ENCODE results near the gene HOXA2.

Gene HOXA2

GRCh38 chr7:27124902-27125689 lies 22.6 kb upstream of the HOXA2 start:
- DNase-seq (ENCODE audit: low read depth in 2 of 2) = no peak

GRCh38 chr7:27124096-27124901 lies 21.8 kb upstream of the HOXA2 start:
- no peak for DNase-seq (ENCODE audit: low read depth in 2 of 2)

GRCh38 chr7:27123477-27124053 lies 21.1 kb upstream of the HOXA2 start:
- DNase-seq (ENCODE audit: low read depth in 2 of 2) = no peak

GRCh38 chr7:27123007-27123476 lies 20.6 kb upstream of the HOXA2 start:
- DNase-seq (ENCODE audit: low read depth in 2 of 2) = no peak

- DNase-seq (ENCODE audit: low read depth in 2 of 2) = no peak
Observed at GRCh38 chr7:27122077-27122910, 19.8 kb upstream of the HOXA2 start.

- no peak for DNase-seq (ENCODE audit: low read depth in 2 of 2)
Observed at GRCh38 chr7:27121684-27122076, 19.2 kb upstream of the HOXA2 start.

- DNase-seq (ENCODE audit: low read depth in 2 of 2) = no peak
Observed at GRCh38 chr7:27119412-27119911, 17.0 kb upstream of the HOXA2 start.

- no peak for DNase-seq (ENCODE audit: low read depth in 2 of 2)
Observed at GRCh38 chr7:27118580-27118979, 16.1 kb upstream of the HOXA2 start.

GRCh38 chr7:27117887-27118491 lies 15.5 kb upstream of the HOXA2 start:
- DNase-seq (ENCODE audit: low read depth in 2 of 2) = no peak

- DNase-seq (ENCODE audit: low read depth in 2 of 2) = no peak
Observed at GRCh38 chr7:27116962-27117886, 14.7 kb upstream of the HOXA2 start.

- no peak for DNase-seq (ENCODE audit: low read depth in 2 of 2)
Observed at GRCh38 chr7:27116031-27116961, 13.8 kb upstream of the HOXA2 start.

GRCh38 chr7:27115221-27116026 lies 12.9 kb upstream of the HOXA2 start:
- DNase-seq (ENCODE audit: low read depth in 2 of 2) = no peak

- DNase-seq (ENCODE audit: low read depth in 2 of 2) = no peak
Observed at GRCh38 chr7:27114881-27115220, 12.4 kb upstream of the HOXA2 start.

- no peak for DNase-seq (ENCODE audit: low read depth in 2 of 2)
Observed at GRCh38 chr7:27113991-27114769, 11.7 kb upstream of the HOXA2 start.

GRCh38 chr7:27112955-27113949 lies 10.8 kb upstream of the HOXA2 start:
- no peak for DNase-seq (ENCODE audit: low read depth in 2 of 2)

GRCh38 chr7:27112361-27112760 lies 9.9 kb upstream of the HOXA2 start:
- DNase-seq (ENCODE audit: low read depth in 2 of 2) = no peak
